NCI-H748 (cell line): ENCODE measurements around the gene ERCC5.

ENCODE experiments used
- DNase-seq: peaks from one replicate; lab custom pipeline; 2025; ENCODE audit not compliant: unreplicated experiment; lab: John Stamatoyannopoulos, UW

The ERCC5 gene

DNA sequence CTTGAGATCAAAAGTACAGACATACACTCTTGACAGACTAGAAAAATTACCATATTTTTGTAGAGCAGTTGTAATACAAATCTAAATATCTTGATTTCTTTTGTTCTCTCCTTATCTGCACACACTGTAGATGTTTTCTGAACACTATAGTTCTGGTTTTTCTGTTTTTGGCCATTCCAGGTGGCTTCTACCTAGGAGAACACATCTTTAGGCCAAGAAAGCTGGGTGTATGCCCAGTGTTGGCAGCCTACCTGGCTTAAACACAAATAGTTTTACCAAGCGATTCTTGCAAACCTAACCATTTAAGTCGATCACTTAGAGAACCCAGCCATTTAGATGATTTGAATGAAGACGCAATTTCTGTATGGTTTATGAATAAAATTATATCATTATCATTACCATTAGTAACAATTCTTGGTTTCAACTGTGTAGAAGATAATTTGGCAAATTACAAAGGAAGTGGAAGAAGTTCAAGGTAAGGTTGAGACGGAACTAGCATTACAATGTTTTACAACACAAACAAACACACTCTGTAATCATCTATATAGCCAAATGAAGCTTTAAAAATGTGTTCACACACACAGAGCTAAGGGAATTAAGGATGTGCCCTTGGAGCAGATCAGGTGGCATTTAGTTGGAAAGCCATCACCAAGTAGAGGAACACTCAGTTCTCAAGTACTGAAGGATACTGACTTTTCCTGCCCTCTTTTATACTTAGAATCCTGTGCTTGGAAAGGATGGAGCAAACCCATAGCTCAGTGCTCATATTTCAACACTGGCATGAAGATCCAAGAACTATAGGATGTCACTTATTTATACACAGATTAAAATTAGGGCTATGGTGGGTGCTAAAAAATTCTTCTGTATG is 36.2 kb downstream of the ERCC5 start:
- DNase-seq: no peak

- peak; percentile 38 for DNase-seq
Measured at GRCh38 chr13:102892503-102892902, 46.7 kb downstream of the ERCC5 start.

GRCh38 chr13:102897371-102898138 is 51.7 kb downstream of the ERCC5 start:
- no peak for DNase-seq

DNA sequence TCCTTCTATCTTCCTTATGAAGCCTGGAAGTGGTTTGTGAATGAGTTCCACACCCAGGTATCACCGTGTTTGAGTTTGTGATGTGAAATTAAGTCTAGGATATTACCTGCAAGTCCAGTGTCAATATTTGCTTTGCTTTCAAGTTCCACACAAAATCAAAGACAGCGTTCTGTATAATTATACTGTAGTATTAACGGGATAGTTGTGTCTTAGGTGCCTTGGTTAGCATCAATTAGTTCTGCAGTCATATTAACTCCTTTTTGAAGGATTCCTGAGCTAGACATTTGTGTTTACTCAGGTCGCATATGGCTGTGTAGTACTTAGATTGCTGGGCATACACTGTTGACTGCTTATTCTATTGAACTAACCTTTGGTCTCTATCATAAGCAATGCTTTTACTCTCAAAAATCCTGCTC is 54.4 kb downstream of the ERCC5 start:
- peak; percentile 70 for DNase-seq

DNA sequence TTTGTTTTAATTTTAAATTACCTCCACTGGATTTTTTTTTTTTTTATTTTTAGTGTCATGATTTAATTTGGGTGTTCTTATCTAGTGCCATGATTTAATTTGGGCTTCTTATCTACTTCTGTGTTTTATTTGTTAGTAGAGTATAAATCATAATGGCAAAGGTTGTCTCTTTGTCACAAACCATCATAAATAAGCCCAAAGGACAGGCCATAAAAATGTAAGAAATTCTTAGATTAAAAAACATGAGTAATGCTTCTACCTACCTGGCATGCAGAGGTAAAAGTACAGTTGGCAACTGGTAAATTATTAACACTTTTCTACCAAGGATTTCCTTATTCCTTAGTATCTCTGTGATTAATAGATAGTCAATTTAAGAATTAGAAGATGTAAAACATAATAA is 55.2 kb downstream of the ERCC5 start:
- DNase-seq: no peak

DNA sequence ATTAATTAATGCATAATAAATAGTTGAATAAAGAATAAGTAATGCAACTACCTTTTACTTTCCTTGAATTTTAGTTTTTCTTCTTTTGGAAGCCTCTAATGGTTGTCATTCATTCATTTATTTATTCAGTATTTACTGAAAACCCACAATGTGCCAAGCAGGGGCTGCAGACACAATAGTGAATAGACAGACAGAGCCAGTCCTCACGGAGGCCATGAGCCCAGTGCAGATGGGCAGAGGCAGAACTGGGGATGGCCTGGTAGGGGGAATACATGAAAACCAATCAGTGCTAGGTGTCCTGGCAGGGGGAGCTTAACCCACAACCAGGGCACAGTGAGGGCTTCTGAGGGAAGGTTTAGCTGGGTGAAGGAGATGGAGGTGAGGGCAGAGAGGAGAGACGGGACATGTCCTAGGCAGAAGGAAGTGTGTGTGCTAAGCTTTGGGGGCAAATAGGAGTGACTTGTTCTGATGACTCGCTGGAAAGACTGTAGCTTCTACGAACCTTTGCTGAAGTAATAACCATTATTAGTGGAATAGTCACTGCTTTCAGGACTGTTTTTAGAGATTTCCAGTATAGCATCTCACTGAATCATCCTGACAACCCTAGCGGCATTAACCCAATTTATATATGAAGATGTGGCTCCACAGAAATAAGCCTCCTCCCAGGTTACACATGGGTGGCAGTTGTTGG is 55.9 kb downstream of the ERCC5 start:
- DNase-seq: no peak

- no peak for DNase-seq
Measured at GRCh38 chr13:102902789-102903347, 57.0 kb downstream of the ERCC5 start.

GRCh38 chr13:102903659-102904407 is 58.0 kb downstream of the ERCC5 start:
- DNase-seq: no peak

DNA sequence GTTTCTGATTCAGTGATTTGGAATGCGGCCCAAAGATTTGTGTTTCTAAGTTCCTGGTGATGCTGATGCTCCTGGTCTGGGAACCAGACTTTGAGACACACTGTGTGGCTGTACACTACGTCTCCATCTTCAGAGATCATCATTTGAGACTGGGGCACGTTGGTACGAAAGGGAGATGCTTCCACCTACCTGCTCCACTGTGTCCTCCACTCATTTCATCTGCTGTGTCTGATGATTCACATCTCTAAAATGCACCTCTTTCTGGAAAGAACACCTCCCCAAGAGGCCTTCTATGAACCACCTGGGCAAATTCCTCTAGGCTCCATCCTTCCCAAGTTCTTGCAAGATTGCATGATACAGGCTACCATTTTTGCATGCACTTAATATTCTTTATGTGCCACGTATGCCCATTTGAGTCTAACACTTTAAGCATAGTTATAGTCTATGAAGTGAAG is 58.6 kb downstream of the ERCC5 start:
- no peak for DNase-seq

- no peak for DNase-seq
Measured at GRCh38 chr13:102905905-102906771, 60.3 kb downstream of the ERCC5 start.

GRCh38 chr13:102907016-102907756 is 61.4 kb downstream of the ERCC5 start:
- DNase-seq: no peak

DNA sequence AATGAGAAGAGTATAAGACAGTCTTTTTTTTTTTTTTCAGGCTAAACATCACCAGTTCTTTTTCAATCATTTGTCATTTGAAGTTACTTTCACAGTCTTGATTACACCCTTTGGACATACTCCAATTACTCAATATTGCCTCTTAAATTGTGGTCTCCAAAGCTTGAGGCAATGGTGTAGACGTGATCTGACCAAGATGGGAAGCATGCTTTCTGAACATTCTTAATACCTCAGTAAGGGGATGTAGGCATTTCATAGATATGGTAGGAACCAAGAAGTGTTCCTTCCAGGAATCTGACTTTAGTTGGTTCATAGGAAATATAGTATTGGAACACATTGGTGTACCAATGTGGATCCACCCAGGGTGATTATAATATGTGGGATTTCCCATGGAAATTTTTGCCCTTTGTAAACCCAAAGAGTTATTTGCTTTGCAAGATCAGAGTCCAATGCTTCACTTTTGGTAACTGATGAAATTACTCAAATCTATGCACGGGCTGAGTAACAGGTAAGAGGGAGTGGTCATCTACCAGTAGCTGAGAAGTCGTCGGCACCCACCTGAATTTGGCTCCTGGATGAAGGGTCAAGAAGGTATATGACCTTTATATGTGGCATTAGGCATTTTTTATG is 62.2 kb downstream of the ERCC5 start:
- DNase-seq: no peak

DNA sequence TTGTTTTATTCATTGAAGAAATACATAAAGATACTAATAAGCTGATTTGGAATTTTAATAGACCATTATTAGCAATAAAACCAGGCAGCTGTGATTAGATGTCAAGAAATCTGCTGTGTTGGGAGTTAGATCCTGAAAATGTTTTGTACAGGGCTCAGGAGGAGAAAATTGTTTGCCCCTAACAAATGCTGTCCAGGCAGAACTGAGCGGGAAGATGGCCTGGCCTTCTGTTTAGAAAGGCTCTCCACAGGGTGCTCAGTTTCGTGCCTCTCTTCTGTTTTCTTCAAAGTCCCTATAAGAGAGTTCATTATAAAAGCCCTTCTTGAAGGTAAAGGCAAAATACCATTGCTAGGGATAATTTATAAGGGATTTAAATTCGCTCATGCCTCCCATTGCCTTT is 64.1 kb downstream of the ERCC5 start:
- no peak for DNase-seq

GRCh38 chr13:102911336-102911735 is 65.5 kb downstream of the ERCC5 start:
- no peak for DNase-seq

DNA sequence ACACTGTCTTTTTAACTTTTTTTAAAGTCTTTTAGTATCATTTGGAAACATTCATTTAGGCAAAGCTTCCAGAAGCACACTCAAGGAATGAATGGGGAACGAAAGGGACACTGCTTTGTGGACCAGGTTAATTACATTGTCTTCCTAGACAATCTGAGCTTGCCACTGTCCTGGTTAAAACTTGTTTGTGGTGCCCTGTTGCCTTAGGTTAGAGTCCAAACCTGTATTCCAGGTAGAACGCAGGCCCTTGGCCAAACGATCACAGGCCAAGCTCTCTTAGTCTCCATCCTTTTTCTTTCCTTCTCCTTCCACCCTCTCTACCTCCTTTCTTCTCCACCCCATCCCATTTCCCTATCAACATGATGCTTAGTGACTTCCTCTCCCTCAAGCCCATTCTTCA is 66.8 kb downstream of the ERCC5 start:
- DNase-seq: no peak

DNA sequence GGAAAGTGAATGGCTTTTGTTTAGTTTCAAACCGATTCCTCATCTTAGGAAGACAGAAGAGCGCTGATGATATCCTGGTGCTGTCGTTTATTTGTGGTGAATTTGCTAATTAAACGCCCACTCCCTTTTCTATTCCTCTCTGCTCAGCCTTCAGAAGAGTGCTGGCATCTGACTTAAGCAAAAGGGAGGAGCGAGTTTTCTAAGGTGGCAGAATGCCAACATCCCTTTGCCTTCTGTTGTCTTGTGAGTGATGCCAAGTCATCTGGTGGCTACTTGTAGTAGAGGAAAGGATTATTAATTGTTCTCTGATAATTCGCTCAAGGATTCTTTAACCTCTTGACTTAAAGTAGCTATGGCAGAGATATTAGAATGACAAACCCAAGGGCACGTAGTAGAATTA is 68.1 kb downstream of the ERCC5 start:
- DNase-seq: no peak

DNA sequence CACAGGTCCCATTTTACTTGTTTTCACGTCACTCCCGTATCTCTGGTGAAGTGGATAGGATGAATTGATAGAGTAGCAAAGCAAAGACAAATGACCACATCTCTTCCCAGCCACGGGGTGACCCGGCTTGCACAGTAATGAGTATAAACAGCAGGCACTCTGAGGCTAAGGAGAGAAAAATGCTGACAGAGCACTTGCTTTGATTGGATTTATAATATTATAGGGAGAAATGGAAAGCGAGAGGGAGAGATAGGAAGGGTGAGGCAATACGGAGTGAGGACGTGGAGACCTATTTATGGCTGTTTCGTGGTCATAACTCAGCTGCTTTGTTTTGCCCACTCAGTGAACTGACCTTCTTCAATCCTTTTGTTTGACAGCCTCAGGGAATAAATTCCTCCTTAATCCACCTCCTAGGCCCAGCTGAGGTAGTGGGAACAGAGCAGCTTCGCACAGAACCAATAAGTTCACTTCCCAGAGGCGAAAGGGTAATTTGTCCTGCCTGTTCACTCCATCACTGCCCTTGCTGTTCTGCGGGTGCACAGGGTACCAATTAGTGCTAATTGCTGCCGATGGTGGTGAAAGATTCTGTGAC is 68.6 kb downstream of the ERCC5 start:
- DNase-seq: no peak

DNA sequence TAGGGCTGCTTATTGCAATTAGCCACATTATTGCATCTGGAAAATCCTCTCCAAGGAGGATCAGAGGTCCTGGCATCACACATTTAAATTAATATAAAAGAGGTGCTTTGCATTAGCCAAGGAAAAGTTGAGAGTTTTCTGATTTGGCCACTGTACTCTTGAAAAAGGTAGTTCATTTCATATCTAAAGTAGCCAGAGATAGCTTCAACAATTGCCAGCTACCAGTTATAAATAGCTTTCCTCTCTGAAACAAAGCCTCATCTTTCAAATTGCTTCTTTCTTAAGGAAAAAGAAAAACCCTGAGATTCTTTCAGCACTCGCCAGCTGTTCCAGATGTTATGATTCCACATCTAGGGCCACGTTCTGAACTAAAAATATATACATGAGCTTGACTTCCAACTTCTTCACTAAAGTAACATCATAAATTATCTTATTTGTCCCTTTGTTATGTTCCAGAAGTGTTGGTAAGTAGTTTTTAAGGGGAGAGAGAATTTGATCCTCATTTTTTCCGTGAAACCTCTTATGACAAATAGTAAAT is 69.6 kb downstream of the ERCC5 start:
- DNase-seq: no peak
